ENCODE measurements around the gene NPBWR2. TPM values are rescaled to one million over a fixed set of nuclear protein-coding genes. Genes with fewer than 3 reads are reported as not detected.

NPBWR2 gene
- total RNA-seq, 1 donor from 2014 or later: not detected

DNA sequence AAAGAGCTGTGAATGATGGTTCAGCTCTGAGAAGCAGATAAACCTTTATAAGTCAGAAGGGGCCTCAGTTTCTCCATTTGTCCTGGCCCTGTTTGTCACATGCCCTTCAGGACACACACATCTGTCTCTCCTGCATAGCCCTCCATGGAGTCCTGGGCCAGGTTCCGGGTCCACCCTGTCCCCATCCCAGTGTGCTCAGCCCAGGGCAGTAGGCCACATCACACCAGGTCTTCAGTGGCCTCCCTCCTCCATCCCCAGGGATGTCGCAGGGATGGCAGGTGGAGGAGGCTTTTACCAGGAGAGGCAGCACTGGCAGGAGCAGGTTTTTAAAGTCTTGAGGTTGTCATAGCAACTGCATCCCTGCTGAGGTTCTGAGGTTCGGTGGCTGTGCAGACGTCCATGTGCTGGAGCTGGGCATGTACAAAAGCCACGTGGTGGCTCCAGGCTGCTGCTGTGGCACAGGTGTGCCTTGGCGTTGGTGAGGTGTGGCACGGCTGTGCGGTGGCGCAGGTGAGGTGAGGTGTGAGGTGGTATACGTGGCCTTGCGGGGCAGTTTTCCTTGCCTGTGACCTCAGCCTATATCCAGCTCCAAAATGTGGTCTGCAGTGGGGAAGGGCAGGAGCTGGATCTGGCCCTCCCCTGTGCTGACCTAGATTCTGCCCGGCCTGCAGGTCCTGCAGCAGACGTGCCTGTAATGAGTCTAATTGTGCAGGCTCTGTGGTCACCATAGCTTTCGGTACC is 8.0 kb upstream of the NPBWR2 start:
- Histone ChIP-seq H3K4me3 (ENCODE audit: insufficient read depth, low read depth, low read length) (no peak overlapping the region), H3K79me2 (ENCODE audit: insufficient read depth, low read length) (no peaks in the 10 kb centered on the region), H3K4me2 (ENCODE audit: low read length) (no peak overlapping the region), H3K4me1 (ENCODE audit: insufficient read depth, low read length) (no peaks in the 10 kb centered on the region), H4K20me1 (ENCODE audit: insufficient read depth, low read length) (no peaks in the 10 kb centered on the region), H3K27me3 (ENCODE audit: insufficient read depth, low read length) (peaks cover 9% of the 10 kb centered on the region), H3K36me3 (ENCODE audit: insufficient read depth, low read length) (no peaks in the 10 kb centered on the region), H3K9me3 (ENCODE audit: insufficient read depth, low read depth, low read length) (no peaks in the 10 kb centered on the region), H3K9ac (ENCODE audit: low read length) (no peak overlapping the region), H3K27ac (ENCODE audit: low read depth, low read length) (no peak overlapping the region), H2AFZ (ENCODE audit: low read depth, low read length) (no peak overlapping the region)
- TF ChIP-seq, protein P1, sequence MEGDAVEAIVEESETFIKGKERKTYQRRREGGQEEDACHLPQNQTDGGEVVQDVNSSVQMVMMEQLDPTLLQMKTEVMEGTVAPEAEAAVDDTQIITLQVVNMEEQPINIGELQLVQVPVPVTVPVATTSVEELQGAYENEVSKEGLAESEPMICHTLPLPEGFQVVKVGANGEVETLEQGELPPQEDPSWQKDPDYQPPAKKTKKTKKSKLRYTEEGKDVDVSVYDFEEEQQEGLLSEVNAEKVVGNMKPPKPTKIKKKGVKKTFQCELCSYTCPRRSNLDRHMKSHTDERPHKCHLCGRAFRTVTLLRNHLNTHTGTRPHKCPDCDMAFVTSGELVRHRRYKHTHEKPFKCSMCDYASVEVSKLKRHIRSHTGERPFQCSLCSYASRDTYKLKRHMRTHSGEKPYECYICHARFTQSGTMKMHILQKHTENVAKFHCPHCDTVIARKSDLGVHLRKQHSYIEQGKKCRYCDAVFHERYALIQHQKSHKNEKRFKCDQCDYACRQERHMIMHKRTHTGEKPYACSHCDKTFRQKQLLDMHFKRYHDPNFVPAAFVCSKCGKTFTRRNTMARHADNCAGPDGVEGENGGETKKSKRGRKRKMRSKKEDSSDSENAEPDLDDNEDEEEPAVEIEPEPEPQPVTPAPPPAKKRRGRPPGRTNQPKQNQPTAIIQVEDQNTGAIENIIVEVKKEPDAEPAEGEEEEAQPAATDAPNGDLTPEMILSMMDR (IDR thresholded peaks at IDR 0.05; ENCODE audit: insufficient read depth, low read depth, low read length): no peak
- no peak for TF ChIP-seq EZH2 (IDR thresholded peaks at IDR 0.05; ENCODE audit: insufficient read depth, low read length)
- Mint-ChIP-seq H3K4me3 (ENCODE audit: unreplicated experiment) (no peak overlapping the region), H3K4me1 (ENCODE audit: low read depth, unreplicated experiment) (peaks cover 4% of the 10 kb centered on the region), H3K27me3 (ENCODE audit: low read depth, unreplicated experiment) (peaks cover 37% of the 10 kb centered on the region), H3K36me3 (ENCODE audit: low read depth, unreplicated experiment) (no peaks in the 10 kb centered on the region), H3K9me3 (ENCODE audit: unreplicated experiment) (no peaks in the 10 kb centered on the region), H3K27ac (ENCODE audit: unreplicated experiment) (no peak overlapping the region)
- no peak for FAIRE-seq
- no peak for DNase-seq (ENCODE audit: low read depth)

GRCh38 chr20:64114356-64114971 is 7.1 kb upstream of the NPBWR2 start:
- Mint-ChIP-seq H3K27ac (ENCODE audit: unreplicated experiment) (no peak overlapping the region), H3K9me3 (ENCODE audit: unreplicated experiment) (no peaks in the 10 kb centered on the region), H3K4me3 (ENCODE audit: unreplicated experiment) (no peak overlapping the region), H3K36me3 (ENCODE audit: low read depth, unreplicated experiment) (no peaks in the 10 kb centered on the region), H3K4me1 (ENCODE audit: low read depth, unreplicated experiment) (peaks cover 4% of the 10 kb centered on the region), H3K27me3 (ENCODE audit: low read depth, unreplicated experiment) (peaks cover 39% of the 10 kb centered on the region)
- Histone ChIP-seq H3K9me3 (ENCODE audit: insufficient read depth, low read depth, low read length) (no peaks in the 10 kb centered on the region), H3K36me3 (ENCODE audit: insufficient read depth, low read length) (no peaks in the 10 kb centered on the region), H4K20me1 (ENCODE audit: insufficient read depth, low read length) (no peaks in the 10 kb centered on the region), H3K4me1 (ENCODE audit: insufficient read depth, low read length) (no peaks in the 10 kb centered on the region), H3K4me2 (ENCODE audit: low read length) (no peak overlapping the region), H3K4me3 (ENCODE audit: insufficient read depth, low read depth, low read length) (no peak overlapping the region), H3K27ac (ENCODE audit: low read depth, low read length) (no peak overlapping the region), H3K9ac (ENCODE audit: low read length) (no peak overlapping the region), H2AFZ (ENCODE audit: low read depth, low read length) (no peak overlapping the region), H3K27me3 (ENCODE audit: insufficient read depth, low read length) (peaks cover 9% of the 10 kb centered on the region), H3K79me2 (ENCODE audit: insufficient read depth, low read length) (no peaks in the 10 kb centered on the region)
- TF ChIP-seq, protein P1 (IDR thresholded peaks at IDR 0.05; ENCODE audit: insufficient read depth, low read depth, low read length): no peak
- FAIRE-seq: no peak
- DNase-seq (ENCODE audit: low read depth): no peak

Data from astrocyte (in vitro differentiated cells and primary cell).